Measurements from ENCODE around the gene HACL1. TPM values are rescaled to one million over a fixed set of nuclear protein-coding genes. Genes with fewer than 3 reads are reported as not detected.
"Not testable (repeated sequence)": the region's sequence is repeated elsewhere in the genome, so short reads cannot be mapped to it uniquely, and the experiment has no call there.

The HACL1 gene
- total RNA-seq, 1 donor from 2014 or later, result 25.0 TPM

GRCh38 chr3:15623535-15624440 is 22.4 kb upstream of the HACL1 start:
- FAIRE-seq, result no peak

GRCh38 chr3:15619659-15620464 is 18.5 kb upstream of the HACL1 start:
- FAIRE-seq, result not testable (repeated sequence)

More at GRCh38 chr3:15623535-15624440, 22.4 kb upstream of the HACL1 start:
- Histone ChIP-seq H3K27me3 (ENCODE audit: control insufficient read depth, insufficient read depth, low read length) (no peaks in the 10 kb centered on the region), H3K4me3 (ENCODE audit: low read depth, low read length) (no peak overlapping the region), H3K36me3 (ENCODE audit: control insufficient read depth, insufficient read depth, low read length) (no peaks in the 10 kb centered on the region)
- no peak for TF ChIP-seq CTCF (IDR thresholded peaks at IDR 0.05; ENCODE audit: insufficient read depth, low read length, severe bottlenecking)
- no peak for DNase-seq (ENCODE audit: low read depth)

GRCh38 chr3:15616053-15616452 is 14.7 kb upstream of the HACL1 start:
- no peak overlapping the region for H3K4me3 ChIP-seq (ENCODE audit: low read depth, low read length)
- no peak for TF ChIP-seq CTCF (IDR thresholded peaks at IDR 0.05; ENCODE audit: insufficient read depth, low read length, severe bottlenecking)
- no peaks in the 10 kb centered on the region for H3K36me3 ChIP-seq (ENCODE audit: control insufficient read depth, insufficient read depth, low read length)
- DNase-seq (ENCODE audit: low read depth) (peak; percentile 61), FAIRE-seq (no peak)
- H3K27me3 ChIP-seq (ENCODE audit: control insufficient read depth, insufficient read depth, low read length), result no peaks in the 10 kb centered on the region

More at GRCh38 chr3:15619659-15620464, 18.5 kb upstream of the HACL1 start:
- not testable (repeated sequence) for DNase-seq (ENCODE audit: low read depth); H3K36me3 ChIP-seq (ENCODE audit: control insufficient read depth, insufficient read depth, low read length); H3K4me3 ChIP-seq (ENCODE audit: low read depth, low read length); H3K27me3 ChIP-seq (ENCODE audit: control insufficient read depth, insufficient read depth, low read length)

GRCh38 chr3:15614958-15615357 is 13.6 kb upstream of the HACL1 start:
- Histone ChIP-seq H3K36me3 (ENCODE audit: control insufficient read depth, insufficient read depth, low read length) (no peaks in the 10 kb centered on the region), H3K4me3 (ENCODE audit: low read depth, low read length) (no peak overlapping the region), H3K27me3 (ENCODE audit: control insufficient read depth, insufficient read depth, low read length) (no peaks in the 10 kb centered on the region)
- DNase-seq (ENCODE audit: low read depth), result no peak
- no peak for FAIRE-seq
- no peak for TF ChIP-seq CTCF (IDR thresholded peaks at IDR 0.05; ENCODE audit: insufficient read depth, low read length, severe bottlenecking)

GRCh38 chr3:15612001-15612400 is 10.6 kb upstream of the HACL1 start:
- no peak for FAIRE-seq
- Histone ChIP-seq H3K4me3 (ENCODE audit: low read depth, low read length) (no peak overlapping the region), H3K36me3 (ENCODE audit: control insufficient read depth, insufficient read depth, low read length) (no peaks in the 10 kb centered on the region), H3K27me3 (ENCODE audit: control insufficient read depth, insufficient read depth, low read length) (no peaks in the 10 kb centered on the region)
- DNase-seq (ENCODE audit: low read depth), result no peak
- no peak for TF ChIP-seq CTCF (IDR thresholded peaks at IDR 0.05; ENCODE audit: insufficient read depth, low read length, severe bottlenecking)

- DNase-seq (ENCODE audit: low read depth) (no peak), FAIRE-seq (no peak)
- no peak for TF ChIP-seq CTCF (IDR thresholded peaks at IDR 0.05; ENCODE audit: insufficient read depth, low read length, severe bottlenecking)
- no peaks in the 10 kb centered on the region for H3K27me3 ChIP-seq (ENCODE audit: control insufficient read depth, insufficient read depth, low read length)
- H3K4me3 ChIP-seq (ENCODE audit: low read depth, low read length), result no peak overlapping the region
- no peaks in the 10 kb centered on the region for H3K36me3 ChIP-seq (ENCODE audit: control insufficient read depth, insufficient read depth, low read length)
Measured at GRCh38 chr3:15611018-15611417, 9.6 kb upstream of the HACL1 start.

Data from bronchial epithelial cell (primary cell).